Stimulated activated CD8-positive, alpha-beta memory T cell treated with anti-CD3 and anti-CD28 coated beads, Interleukin-7, amount 100 ng/mL, for 24 hours (primary cell): ENCODE data around the gene VRTN.
A peak's percentile ranks its signal among the peaks of the same experiment; 100 is the strongest.
"Not testable (repeated sequence)": the region's sequence is repeated elsewhere in the genome, so short reads cannot be mapped to it uniquely, and the experiment has no call there.

Experiments used
- DNase-seq: peaks from one replicate; pipeline ENCODE4 v3.0.0-alpha.2; 2020; ENCODE audit warnings: low read depth

The VRTN gene

GRCh38 chr14:74348735-74349463, 628 bp downstream of the VRTN start:
- DNase-seq: no peak

DNA sequence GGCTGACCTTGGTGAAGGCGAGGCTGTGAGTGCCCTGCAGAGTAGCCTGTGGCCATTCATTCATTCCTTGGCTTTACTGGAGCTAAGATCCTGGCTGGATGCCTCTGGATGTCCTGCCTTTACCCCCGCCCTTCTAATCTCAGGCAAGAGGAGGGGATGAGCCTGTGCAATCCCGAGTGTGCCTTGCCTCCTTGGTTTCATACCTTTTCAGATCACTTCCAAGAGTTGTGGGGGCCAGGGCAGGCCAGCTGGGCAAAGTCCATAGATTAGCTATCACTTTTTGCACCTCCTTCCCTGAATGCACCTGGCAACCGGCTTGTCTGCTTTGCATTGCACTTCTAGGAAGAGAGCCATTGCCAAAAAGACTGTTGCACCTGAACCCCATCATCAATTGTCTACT, 1.5 kb downstream of the VRTN start:
- no peak for DNase-seq

- DNase-seq: no peak
These were observed 2.1 kb downstream of the VRTN start for GRCh38 chr14:74350211-74350927.

DNA sequence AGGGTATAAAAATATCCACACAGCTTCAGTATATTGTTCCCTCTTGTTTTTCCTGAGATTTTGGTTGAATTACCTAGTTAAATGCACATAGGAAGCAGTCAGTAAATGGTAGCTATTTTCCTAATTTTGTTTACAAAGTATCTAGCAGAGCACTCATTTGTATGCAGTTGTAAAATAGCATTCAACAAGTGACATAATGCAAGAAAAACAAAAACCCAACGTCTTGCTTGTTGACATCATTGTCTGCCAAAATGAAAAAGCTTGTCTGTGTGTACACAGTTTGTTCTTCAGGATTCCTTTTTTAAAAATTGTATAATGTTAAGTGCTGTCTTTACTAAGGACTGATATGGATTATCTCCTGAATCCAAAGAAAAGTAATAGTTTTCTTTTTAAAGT, 2.7 kb downstream of the VRTN start:
- DNase-seq: no peak

DNA sequence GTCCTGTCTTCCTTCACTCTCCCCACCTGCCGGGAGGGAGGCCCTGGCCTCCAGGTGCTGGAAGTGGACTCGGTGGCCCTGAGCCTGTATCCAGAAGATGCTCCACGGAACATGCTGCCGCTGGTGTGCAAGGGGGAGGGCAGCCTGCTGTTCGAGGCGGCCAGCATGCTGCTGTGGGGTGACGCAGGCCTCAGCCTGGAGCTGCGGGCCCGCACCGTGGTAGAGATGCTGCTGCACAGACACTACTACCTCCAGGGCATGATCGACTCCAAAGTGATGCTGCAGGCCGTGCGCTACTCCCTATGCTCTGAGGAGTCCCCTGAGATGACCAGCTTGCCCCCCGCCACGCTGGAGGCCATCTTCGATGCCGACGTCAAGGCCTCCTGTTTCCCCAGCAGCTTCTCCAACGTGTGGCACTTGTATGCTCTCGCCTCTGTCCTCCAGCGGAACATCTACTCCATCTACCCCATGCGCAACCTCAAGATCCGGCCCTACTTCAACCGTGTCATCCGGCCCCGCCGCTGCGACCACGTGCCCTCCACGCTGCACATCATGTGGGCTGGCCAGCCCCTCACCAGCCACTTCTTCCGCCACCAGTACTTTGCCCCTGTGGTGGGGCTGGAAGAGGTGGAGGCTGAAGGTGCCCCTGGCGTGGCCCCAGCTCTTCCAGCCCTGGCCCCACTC, 8.8 kb downstream of the VRTN start:
- DNase-seq: no peak

DNA sequence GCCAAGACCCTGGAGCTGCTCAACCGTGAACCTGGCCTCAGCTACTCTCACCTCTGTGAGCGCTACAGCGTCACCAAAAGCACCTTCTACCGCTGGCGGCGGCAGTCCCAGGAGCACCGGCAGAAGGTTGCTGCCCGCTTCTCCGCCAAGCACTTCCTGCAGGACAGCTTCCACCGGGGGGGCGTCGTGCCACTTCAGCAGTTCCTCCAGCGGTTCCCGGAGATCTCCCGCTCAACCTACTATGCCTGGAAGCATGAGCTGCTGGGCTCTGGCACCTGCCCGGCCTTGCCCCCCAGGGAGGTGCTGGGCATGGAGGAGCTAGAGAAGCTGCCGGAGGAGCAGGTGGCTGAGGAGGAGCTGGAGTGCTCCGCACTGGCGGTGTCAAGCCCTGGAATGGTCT, 9.3 kb downstream of the VRTN start:
- no peak for DNase-seq

GRCh38 chr14:74358176-74358829, 10.0 kb downstream of the VRTN start:
- no peak for DNase-seq

DNA sequence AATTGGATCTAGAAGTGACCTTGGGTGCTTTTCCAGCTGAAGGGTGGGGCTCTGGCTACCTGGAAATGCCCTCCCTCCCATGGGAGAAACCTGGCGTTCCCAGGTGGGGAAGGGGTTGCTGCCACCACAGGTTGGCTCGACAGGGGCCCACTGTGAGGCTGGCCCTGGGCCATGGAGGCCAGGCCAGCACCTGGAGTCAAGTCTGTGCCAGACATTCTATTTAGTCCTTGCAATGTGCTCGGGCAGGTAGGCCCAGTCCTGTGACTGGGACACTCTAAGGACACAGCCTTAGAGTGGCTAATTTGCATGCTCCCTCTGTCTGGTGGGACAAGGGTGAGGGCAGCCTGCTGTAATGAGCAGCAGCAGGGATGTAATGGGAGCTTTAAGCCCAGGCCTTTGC, 11.9 kb downstream of the VRTN start:
- DNase-seq: no peak

DNA sequence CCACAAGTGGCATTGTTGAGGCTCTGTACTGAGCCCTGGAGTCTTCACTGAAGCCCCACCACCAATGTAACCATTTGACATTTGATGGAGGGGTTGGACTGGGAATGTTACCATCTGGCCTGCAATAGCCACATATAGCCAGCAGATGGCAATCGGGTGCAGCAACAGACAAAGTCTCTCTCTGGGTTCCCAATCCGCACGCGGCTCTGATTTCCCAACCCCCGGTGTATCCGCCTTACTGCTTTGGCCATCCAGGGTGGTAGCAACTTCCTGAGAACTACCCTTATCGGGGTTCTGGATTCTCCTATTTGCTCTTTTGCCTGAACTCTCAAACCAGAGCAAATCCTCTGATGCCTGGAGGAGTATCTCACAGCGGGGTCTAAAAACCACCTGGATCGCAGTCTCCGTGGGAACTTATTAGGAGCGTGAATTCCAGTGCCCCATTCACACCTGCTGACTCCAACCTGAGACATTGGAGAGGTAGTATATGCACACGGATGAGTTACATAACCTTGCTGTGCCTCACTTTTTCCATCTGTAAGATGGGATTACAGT, 14.2 kb downstream of the VRTN start:
- peak; percentile 53 for DNase-seq

GRCh38 chr14:74364271-74364880, 16.1 kb downstream of the VRTN start:
- DNase-seq: no peak

DNA sequence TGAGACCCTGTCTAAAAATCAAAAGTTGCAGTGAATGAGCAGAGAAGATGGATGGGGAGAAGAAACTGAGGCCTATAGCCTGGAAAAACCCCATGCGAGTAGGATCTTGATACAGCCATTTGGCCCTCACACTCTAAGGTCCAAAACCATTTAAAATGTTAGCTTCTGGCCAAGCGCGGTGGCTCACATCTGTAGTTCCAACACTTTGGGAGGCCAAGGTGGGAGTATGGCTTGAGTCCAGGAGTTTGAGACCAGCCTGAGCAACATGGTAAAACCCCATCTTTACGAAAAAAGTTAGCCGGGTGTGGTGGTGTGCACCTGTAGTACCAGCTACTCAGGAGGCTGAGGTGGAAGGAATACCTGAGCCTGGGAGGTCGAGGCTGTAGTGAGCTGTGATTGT, 19.8 kb downstream of the VRTN start:
- DNase-seq: no peak

- no peak for DNase-seq
These were observed 20.2 kb downstream of the VRTN start for GRCh38 chr14:74368441-74368840.

DNA sequence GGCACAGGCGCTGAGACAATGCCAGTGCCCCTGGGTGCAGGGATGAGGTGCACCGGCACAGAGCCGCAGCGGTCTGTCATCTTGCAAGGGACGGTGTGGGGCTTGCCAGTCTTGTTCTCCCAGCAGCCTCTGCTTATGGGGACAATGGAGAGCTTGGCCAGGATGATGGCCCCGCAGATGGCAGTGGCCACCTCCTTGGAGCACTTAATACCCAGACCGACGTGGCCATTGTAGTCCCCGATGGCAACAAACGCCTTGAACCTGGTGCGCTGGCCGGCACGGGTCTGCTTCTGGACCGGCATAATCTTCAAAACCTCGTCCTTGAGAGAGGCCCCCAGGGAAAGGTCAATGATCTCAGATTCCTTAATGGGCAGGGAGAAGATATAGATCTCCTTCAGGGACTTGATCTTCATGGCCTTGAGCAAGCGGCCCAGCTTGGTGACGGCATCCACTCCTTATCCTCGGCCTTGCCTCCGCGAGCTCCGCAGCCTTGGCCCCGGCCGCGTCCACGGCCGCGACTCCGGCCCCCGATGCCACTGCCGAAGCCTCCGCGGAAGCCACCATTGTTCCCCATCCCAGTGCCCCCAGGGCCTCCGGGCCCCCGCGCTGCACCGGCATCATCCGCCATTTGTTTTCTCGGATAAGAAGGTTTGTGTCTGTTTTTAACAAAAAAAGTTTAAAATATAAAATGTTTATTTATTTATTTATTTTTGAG, 29.9 kb downstream of the VRTN start:
- no peak for DNase-seq

GRCh38 chr14:74380172-74380571, 31.9 kb downstream of the VRTN start:
- no peak for DNase-seq

- DNase-seq: no peak
These were observed 32.6 kb downstream of the VRTN start for GRCh38 chr14:74380845-74381244.

- DNase-seq: not testable (repeated sequence)
These were observed 33.3 kb downstream of the VRTN start for GRCh38 chr14:74381571-74381970.

- DNase-seq: no peak
These were observed 34.0 kb downstream of the VRTN start for GRCh38 chr14:74382231-74382630.

- no peak for DNase-seq
These were observed 41.7 kb downstream of the VRTN start for GRCh38 chr14:74389980-74390379.

DNA sequence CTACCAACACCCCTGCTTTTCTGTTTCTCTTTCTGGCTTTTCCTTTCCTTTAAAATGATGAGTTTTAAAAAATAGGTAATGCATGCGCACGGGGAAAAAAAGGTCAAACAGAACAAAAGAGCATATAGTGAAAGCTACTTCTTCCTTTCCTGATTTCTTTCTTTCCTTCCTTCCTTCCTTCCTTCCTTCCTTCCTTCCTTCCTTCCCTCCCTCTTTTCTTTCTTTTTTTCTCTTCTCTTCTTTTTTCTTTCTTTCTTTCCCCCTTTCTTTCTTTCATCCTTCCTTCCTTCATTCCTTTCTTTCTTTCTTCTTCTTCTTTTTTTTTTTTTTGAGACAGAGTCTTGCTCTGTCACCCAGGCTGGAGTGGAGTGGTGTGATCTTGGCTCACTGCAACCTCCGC, 42.2 kb downstream of the VRTN start:
- not testable (repeated sequence) for DNase-seq

DNA sequence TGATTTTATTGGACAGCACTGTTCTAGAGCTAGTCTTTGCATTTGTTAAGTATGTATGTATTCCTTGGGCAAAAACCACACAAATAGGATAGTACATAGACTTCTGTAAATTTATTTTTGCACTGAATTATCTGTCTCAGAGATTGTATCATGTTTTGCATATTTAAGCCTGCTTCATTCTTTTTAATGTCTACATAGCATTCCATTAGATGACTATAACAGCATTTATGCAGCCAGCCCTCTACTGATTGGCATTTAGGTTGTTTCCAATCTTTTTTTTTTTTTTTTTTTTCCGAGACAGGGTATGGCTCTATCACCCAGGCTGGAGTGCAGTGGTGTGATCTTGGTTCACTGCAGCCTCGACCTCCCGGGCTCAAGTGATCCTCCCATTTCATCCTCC, 43.2 kb downstream of the VRTN start:
- DNase-seq: no peak
